GM13977 (cell line): Measurements from ENCODE around the gene ABHD1.
A peak's percentile ranks its signal among the peaks of the same experiment; 100 is the strongest.
"Not testable (repeated sequence)": the region's sequence is repeated elsewhere in the genome, so short reads cannot be mapped to it uniquely, and the experiment has no call there.

Experiments used
- DNase-seq: peaks from one replicate; pipeline ENCODE4 v3.0.0; 2012; ENCODE audit warnings: low spot score
- in situ Hi-C: fragments of 300-500 bp; cut with MboI; formaldehyde crosslinking; loops from one replicate; pipeline ENCODE4 v1.12.0; 2022; ENCODE audit warnings: low sequenced_read_pairs, low pct_unique_long_range_greater_than_20kb, mixed read lengths, inconsistent platforms; ENCODE audit not compliant: unreplicated experiment
- TF ChIP-seq, protein P1 (sequence below): IDR thresholded peaks from 2 replicates; pipeline ENCODE4 v1.5.1; 2012; ENCODE audit warnings: mild to moderate bottlenecking, control low read depth; ENCODE audit not compliant: insufficient read depth; ENCODE audit errors: extremely low read depth, missing control alignments

Gene ABHD1

GRCh38 chr2:27123302-27124150 lies at the start of gene ABHD1:
Gene ABHD1, plus strand, starts transcription at chr2:27123815. Its CDS starts 134 bp downstream, at chr2:27123949.
- in situ Hi-C loops = no loop called here
- TF ChIP-seq, protein P1, sequence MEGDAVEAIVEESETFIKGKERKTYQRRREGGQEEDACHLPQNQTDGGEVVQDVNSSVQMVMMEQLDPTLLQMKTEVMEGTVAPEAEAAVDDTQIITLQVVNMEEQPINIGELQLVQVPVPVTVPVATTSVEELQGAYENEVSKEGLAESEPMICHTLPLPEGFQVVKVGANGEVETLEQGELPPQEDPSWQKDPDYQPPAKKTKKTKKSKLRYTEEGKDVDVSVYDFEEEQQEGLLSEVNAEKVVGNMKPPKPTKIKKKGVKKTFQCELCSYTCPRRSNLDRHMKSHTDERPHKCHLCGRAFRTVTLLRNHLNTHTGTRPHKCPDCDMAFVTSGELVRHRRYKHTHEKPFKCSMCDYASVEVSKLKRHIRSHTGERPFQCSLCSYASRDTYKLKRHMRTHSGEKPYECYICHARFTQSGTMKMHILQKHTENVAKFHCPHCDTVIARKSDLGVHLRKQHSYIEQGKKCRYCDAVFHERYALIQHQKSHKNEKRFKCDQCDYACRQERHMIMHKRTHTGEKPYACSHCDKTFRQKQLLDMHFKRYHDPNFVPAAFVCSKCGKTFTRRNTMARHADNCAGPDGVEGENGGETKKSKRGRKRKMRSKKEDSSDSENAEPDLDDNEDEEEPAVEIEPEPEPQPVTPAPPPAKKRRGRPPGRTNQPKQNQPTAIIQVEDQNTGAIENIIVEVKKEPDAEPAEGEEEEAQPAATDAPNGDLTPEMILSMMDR = peak; percentile 12
- DNase-seq = peak; percentile 75

DNA sequence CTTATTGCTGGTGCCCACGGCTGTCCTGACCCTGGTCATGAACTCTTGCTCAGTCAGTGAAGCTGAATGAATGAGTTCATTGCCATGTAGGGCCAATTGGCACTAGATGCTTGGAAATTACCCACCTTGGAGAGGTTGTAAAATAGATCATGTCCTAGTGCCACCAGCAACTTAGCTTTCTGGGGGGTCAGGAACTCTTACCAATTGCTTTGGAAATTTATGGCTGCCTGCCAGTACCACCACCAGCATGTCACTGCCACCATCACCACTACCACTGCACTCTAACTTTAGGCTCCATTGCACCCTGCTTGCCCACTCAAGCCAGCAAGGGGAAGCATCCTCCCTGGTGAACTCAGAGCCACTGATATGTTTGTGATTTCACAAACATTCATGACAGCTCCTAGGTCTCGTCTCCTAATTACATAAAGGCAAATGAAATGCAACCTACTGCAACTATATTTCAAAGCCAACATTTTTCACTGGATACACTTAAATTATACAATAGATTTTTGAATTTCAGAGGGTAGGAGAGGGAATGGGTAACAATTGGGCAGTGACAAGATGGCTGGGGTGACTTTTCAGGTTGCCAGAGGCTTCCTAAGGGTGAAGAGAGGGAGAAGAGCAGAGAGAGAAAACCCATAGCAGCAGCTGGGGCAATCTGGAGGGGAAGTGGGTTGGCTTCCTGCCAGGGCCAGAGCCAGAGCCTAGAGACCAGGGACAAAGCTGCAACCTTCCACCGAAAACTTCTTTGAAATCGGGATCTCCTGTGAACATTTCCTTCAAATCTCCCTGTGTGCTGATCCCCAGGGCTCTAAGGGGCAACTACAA lies 48.7 kb upstream of the ABHD1 start:
- DNase-seq = no peak
- in situ Hi-C loops = no loop called here
- TF ChIP-seq, protein P1 = no peak

- DNase-seq, in situ Hi-C loops: not testable (repeated sequence)
These were observed 48.1 kb upstream of the ABHD1 start for GRCh38 chr2:27075566-27075871.

DNA sequence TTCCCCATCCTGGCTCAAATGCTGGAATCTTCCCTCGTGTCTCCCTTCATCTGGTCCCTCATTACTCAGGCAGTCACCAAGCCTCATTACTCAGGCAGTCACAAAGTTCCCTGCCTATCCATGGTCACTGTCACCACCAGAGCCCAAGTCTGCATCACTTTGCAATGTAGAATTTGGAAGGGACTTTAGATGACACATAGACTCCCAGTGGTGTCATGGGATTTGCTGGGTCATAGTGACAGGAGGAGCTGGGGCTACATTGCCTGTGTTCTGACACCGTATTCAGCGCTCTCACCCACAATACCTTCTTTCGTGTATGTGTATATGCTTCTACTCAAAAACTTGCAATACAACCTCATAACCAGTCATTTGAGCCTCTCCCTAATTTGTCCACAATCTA lies 47.3 kb upstream of the ABHD1 start:
- in situ Hi-C loops = no loop called here
- TF ChIP-seq, protein P1 = no peak
- no peak for DNase-seq

GRCh38 chr2:27077231-27077630 lies 46.4 kb upstream of the ABHD1 start:
- no peak for DNase-seq
- in situ Hi-C loops = no loop called here
- TF ChIP-seq, protein P1 = no peak

GRCh38 chr2:27078267-27079194 lies 45.1 kb upstream of the ABHD1 start, which contains the start of gene EMILIN1:
Gene EMILIN1, plus strand, starts transcription at chr2:27078615. Its CDS starts 451 bp downstream, at chr2:27079066.
- TF ChIP-seq, protein P1 = no peak
- no peak for DNase-seq
- in situ Hi-C loops = no loop called here
